Endothelial cell of umbilical vein (primary cell): ENCODE data around the gene GCNA. TPM values are rescaled to one million over a fixed set of nuclear protein-coding genes. Genes with fewer than 3 reads are reported as not detected.
A peak's percentile ranks its signal among the peaks of the same experiment; 100 is the strongest.

Experiments used
- BruUV-seq: library from RNA; stranded (reverse); fragments of 400-500 nt; replicated peaks from 2 replicates; lab custom pipeline; 2021; lab: Mats Ljungman, UMichigan
- CTCF ChIA-PET: fragments of 300-600, 350-600 bp; sonication (Branson Sonifier 250); formaldehyde crosslinking; loops from one replicate; lab custom pipeline; 2021; ENCODE audit warnings: antibody characterized with exemption, inconsistent platforms; lab: Charles Lee
- POLR2A ChIA-PET: fragments of 300-600, 350-600 bp; sonication (Branson Sonifier 250); formaldehyde crosslinking; loops from one replicate; lab custom pipeline; 2021; ENCODE audit warnings: antibody characterized with exemption, inconsistent platforms; lab: Charles Lee
- DNase-seq: peaks from one replicate; pipeline ENCODE4 v3.0.0-alpha.2; 2011; ENCODE audit warnings: low read depth, low spot score
- FAIRE-seq: peaks from 2 replicates; lab custom pipeline; 2011; peaks lifted over from hg19 to GRCh38; lab: Jason Lieb, UNC
- H2AFZ ChIP-seq: 2 replicates; pipeline ENCODE4 v1.6.0; 2012; ENCODE audit warnings: low read depth, low read length, control low read depth, inconsistent platforms
- H3K27ac ChIP-seq: 2 replicates; pipeline ENCODE4 v1.5.1; 2011; ENCODE audit warnings: low read depth, mild to moderate bottlenecking, control low read depth, low read length, moderate library complexity; ENCODE audit not compliant: insufficient read depth
- H3K27me3 ChIP-seq, 2 experiments: 2 replicates each; pipeline versions ENCODE4 v1.6.0 to v1.6.1; 2011; ENCODE audit warnings: low read length in 2 of 2, mixed read lengths in 1 of 2; ENCODE audit not compliant: control insufficient read depth in 2 of 2, insufficient read depth in 2 of 2
- H3K36me3 ChIP-seq, 2 experiments: 2 replicates in 1 of 2; 3 replicates in 1 of 2; pipeline ENCODE4 v1.5.1; 2011; ENCODE audit warnings: low read length in 2 of 2, mild to moderate bottlenecking in 1 of 2, moderate library complexity in 1 of 2; ENCODE audit not compliant: control insufficient read depth in 2 of 2, insufficient read depth in 2 of 2; ENCODE audit errors: extremely low read depth in 1 of 2
- H3K4me1 ChIP-seq: 3 replicates; pipeline ENCODE4 v1.5.1; 2011; ENCODE audit warnings: mild to moderate bottlenecking, low read length; ENCODE audit not compliant: control insufficient read depth, insufficient read depth; ENCODE audit errors: extremely low read depth
- H3K4me2 ChIP-seq: 2 replicates; pipeline ENCODE4 v1.6.1; 2011; ENCODE audit warnings: low read length, control low read depth, mixed read lengths; ENCODE audit not compliant: insufficient read depth
- H3K4me3 ChIP-seq, 3 experiments: fragments of 200-600 bp in 1 of 3; sonication (generic), shearing (Covaris generic) in 1 of 3; replicated peaks in 1 of 3; 2 replicates each; pipeline ENCODE4 v1.5.1; 2011 to 2016; ENCODE audit warnings: control low read depth in 3 of 3, low read length in 3 of 3, mild to moderate bottlenecking in 2 of 3, inconsistent platforms in 1 of 3, low read depth in 1 of 3, moderate library complexity in 1 of 3; ENCODE audit not compliant: insufficient read depth in 1 of 3
- H3K79me2 ChIP-seq: 2 replicates; pipeline ENCODE4 v1.6.0; 2012; ENCODE audit warnings: low read length, inconsistent platforms; ENCODE audit not compliant: control insufficient read depth, insufficient read depth
- H3K9ac ChIP-seq: replicated peaks from 2 replicates; pipeline ENCODE3; 2011; ENCODE audit warnings: low read length, control low read depth; ENCODE audit not compliant: insufficient read depth; ENCODE audit errors: extremely low read depth
- H3K9me1 ChIP-seq: replicated peaks from 3 replicates; pipeline ENCODE4 v1.6.0; 2011; ENCODE audit warnings: mild to moderate bottlenecking, low read length; ENCODE audit not compliant: control insufficient read depth, insufficient read depth; ENCODE audit errors: extremely low read depth
- H3K9me3 ChIP-seq: replicated peaks from 2 replicates; pipeline ENCODE4 v1.5.1; 2012; ENCODE audit warnings: low read length, inconsistent platforms; ENCODE audit not compliant: control insufficient read depth, insufficient read depth
- H4K20me1 ChIP-seq: replicated peaks from 2 replicates; pipeline ENCODE3; 2011; ENCODE audit warnings: mild to moderate bottlenecking, low read length; ENCODE audit not compliant: control insufficient read depth, insufficient read depth; ENCODE audit errors: extremely low read depth
- EZH2 ChIP-seq: IDR thresholded peaks from 2 replicates; pipeline ENCODE4 v1.6.1; 2012; ENCODE audit warnings: borderline replicate concordance, low read depth, mild to moderate bottlenecking, moderate library complexity, low read length, inconsistent platforms; ENCODE audit not compliant: severe bottlenecking
- FOS ChIP-seq: IDR thresholded peaks from 2 replicates; pipeline ENCODE4 v1.6.1; 2011; ENCODE audit warnings: mild to moderate bottlenecking, low read length, moderate library complexity, borderline replicate concordance; ENCODE audit not compliant: insufficient read depth
- GATA2 ChIP-seq: IDR thresholded peaks from 2 replicates; pipeline ENCODE4 v1.7.0; 2011; ENCODE audit warnings: low read depth, mild to moderate bottlenecking, moderate library complexity, mixed read lengths, low read length; ENCODE audit not compliant: insufficient read length, insufficient read depth
- JUN ChIP-seq: IDR thresholded peaks from 2 replicates; pipeline ENCODE4 v1.6.1; 2011; ENCODE audit warnings: borderline replicate concordance, low read depth; ENCODE audit not compliant: insufficient read length, insufficient read depth
- MYC ChIP-seq: IDR thresholded peaks from one replicate; pipeline ENCODE4 v1.6.1; 2011; ENCODE audit warnings: mild to moderate bottlenecking, low read depth, low read length
- POLR2A ChIP-seq: IDR thresholded peaks from 2 replicates; pipeline ENCODE4 v1.6.1; 2012; ENCODE audit warnings: low read depth, mild to moderate bottlenecking, control low read depth, low read length
- POLR2AphosphoS5 ChIP-seq: IDR thresholded peaks from 2 replicates; pipeline ENCODE4 v1.6.1; 2012; ENCODE audit warnings: low read depth, mild to moderate bottlenecking, control low read depth, low read length, moderate library complexity; ENCODE audit not compliant: insufficient read depth
- dilution Hi-C: fragments of 300-500 bp; cut with MboI; formaldehyde crosslinking; loops from one replicate; pipeline ENCODE4 v1.15.0; 2019; ENCODE audit warnings: low sequenced_read_pairs; ENCODE audit not compliant: extremely low pct_ligation_motif_present
- intact Hi-C: fragments of 100-400 bp; cut with micrococcal nuclease; formaldehyde crosslinking; loops from one replicate; pipeline ENCODE4 v1.10.0; 2022
- polyA plus RNA-seq, 4 experiments: library from polyadenylated mRNA; depleted of rRNA in 3 of 4; stranded (reverse) in 3 of 4; unstranded in 1 of 4; fragments of >200 nt; gene quantifications; 2 replicates each; pipeline versions ENCODE4 v1.2.1 to v1.2.3, GENCODE V29; 2011 to 2012; ENCODE audit warnings: missing spikeins in 1 of 4
- total RNA-seq: library from RNA; stranded (reverse); gene quantifications from 2 replicates; pipeline ENCODE4 v1.2.3, GENCODE V29; 2021
- TF ChIP-seq, protein P1 (sequence below), 2 donors: IDR thresholded peaks; 1 replicate in 1 of 2; 2 replicates in 1 of 2; pipeline ENCODE4 v1.5.1; 2011; ENCODE audit warnings: low read length in 2 of 2, mild to moderate bottlenecking in 2 of 2, moderate library complexity in 2 of 2, control low read depth in 1 of 2, inconsistent platforms in 1 of 2, low read depth in 1 of 2; ENCODE audit not compliant: insufficient read depth in 1 of 2; ENCODE audit errors: extremely low read depth in 1 of 2
- TF ChIP-seq, protein P2 (sequence below): IDR thresholded peaks from 2 replicates; pipeline ENCODE4 v1.6.1; 2011; ENCODE audit not compliant: insufficient read depth, insufficient read length

Gene GCNA
- total and polyA plus RNA-seq, 2 donors (not counting 3 experiments of a cell fraction or from before 2014, with no cell fraction given): 1.0 to 4.0 TPM

DNA sequence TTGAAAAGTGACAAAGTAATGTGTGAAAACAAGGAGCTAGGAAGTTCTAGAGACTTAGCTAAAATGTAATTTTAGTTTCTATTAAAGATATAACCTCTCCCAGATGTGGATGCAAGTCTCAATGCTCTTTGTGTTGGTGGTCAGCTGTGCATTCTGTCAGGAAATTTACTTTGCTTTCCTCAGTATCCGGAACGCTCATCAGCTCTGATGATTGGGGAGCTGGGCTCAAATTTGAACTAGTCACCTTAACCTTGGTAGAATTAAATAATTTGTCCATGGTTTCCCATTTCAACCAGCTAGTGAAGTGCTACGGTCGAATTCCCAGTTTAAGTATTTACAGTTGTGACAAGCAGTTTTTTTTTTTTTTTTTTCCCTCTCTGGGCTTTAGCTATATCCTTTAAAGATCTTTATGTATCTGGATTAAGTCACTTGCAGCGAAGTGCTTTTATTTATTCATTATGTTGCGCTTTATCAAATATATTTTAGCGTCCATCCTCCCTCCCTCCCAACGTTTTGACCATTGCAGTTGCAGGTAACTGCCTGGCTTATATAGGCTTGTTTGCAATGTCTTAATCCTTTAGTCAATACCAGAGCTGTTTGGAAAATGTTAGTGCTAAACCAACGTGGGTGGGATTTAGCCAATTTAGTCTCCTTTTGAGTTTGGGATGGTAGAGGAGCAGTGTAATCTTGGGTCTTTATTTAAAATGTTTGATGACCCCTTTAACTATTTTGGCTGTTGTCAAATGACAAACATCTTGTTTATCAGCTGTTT, 43.3 kb upstream of the GCNA start:
- ChIA-PET CTCF (interaction anchor here (1.3 to 1.4 kb wide), 2 partner anchors 15 to 18 kb away, joined by 4 to 5 read pairs; no protein-coding TSS in a partner anchor), POLR2A (no interaction called here)
- intact Hi-C loops: loop anchor here (5.0 kb wide), 1 partner anchor 77 kb away; no protein-coding TSS in a partner anchor
- H3K27me3 ChIP-seq: no peaks in the 10 kb centered on the region
- H3K4me1 ChIP-seq: peaks cover 20% of the 10 kb centered on the region
- no peaks in the 10 kb centered on the region for H3K36me3 ChIP-seq
- TF ChIP-seq, protein P1, sequence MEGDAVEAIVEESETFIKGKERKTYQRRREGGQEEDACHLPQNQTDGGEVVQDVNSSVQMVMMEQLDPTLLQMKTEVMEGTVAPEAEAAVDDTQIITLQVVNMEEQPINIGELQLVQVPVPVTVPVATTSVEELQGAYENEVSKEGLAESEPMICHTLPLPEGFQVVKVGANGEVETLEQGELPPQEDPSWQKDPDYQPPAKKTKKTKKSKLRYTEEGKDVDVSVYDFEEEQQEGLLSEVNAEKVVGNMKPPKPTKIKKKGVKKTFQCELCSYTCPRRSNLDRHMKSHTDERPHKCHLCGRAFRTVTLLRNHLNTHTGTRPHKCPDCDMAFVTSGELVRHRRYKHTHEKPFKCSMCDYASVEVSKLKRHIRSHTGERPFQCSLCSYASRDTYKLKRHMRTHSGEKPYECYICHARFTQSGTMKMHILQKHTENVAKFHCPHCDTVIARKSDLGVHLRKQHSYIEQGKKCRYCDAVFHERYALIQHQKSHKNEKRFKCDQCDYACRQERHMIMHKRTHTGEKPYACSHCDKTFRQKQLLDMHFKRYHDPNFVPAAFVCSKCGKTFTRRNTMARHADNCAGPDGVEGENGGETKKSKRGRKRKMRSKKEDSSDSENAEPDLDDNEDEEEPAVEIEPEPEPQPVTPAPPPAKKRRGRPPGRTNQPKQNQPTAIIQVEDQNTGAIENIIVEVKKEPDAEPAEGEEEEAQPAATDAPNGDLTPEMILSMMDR (IDR thresholded peaks at IDR 0.05; ENCODE audit: extremely low read depth in 1 of 2, insufficient read depth in 1 of 2, low read depth in 1 of 2, low read length in 2 of 2): no peak
- TF ChIP-seq FOS (no peak), POLR2AphosphoS5 (no peak), POLR2A (no peak), MYC (no peak), GATA2 (no peak), EZH2 (no peak), JUN (no peak)
- TF ChIP-seq, protein P2, sequence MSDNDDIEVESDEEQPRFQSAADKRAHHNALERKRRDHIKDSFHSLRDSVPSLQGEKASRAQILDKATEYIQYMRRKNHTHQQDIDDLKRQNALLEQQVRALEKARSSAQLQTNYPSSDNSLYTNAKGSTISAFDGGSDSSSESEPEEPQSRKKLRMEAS: no peak
- peak overlapping the region; percentile 58 for H3K27ac ChIP-seq
- FAIRE-seq (no peak), DNase-seq (no peak)
- no peaks in the 10 kb centered on the region for H3K9me1 ChIP-seq
- H3K79me2 ChIP-seq: peaks cover 68% of the 10 kb centered on the region
- peak overlapping the region; percentile 56 to 89 (median 59) for H3K4me3 ChIP-seq
- peaks cover 10% of the 10 kb centered on the region for H4K20me1 ChIP-seq
- H3K9me3 ChIP-seq: no peaks in the 10 kb centered on the region
- dilution Hi-C loops: no loop called here
- no peak overlapping the region for H2AFZ ChIP-seq
- H3K9ac ChIP-seq: peak overlapping the region; percentile 82
- no TSS peak for BruUV-seq
- H3K4me2 ChIP-seq: peak overlapping the region; percentile 95
